Fibroblast of skin of abdomen (primary cell): ENCODE results near the gene FLII.

Experiments used
- DNase-seq: peaks from one replicate; pipeline ENCODE4 v3.0.0-alpha.2; 2013

Gene FLII

DNA sequence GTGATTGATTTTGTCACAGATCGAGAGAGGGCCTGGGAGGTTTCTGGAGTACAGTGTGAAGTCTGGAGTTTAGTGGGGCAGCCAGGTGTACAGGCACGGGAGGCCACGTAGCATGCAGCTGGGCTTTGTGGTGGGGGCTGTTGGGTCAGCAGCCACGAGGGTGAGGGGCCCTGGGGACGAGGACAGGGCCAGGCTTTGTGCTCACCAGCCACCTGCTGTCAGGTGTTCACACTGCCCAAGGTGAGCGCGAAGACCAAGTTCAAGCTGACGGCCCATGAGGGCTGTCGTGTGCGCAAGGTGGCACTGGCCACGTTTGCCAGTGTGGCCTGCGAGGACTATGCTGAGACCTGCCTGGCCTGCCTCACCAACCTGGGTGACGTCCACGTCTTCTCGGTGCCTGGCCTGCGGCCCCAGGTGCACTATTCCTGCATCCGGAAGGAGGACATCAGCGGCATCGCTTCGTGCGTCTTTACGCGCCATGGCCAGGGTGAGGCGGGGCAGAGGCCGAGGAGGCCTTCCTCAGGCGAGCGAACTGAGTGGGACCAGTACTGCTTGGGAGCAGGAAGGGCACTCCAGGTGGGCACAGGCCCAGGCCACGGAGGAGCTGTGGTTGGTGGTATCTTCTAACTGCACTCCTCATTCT lies 17.2 kb downstream of the FLII start:
- no peak for DNase-seq

- DNase-seq: no peak
These were observed 18.1 kb downstream of the FLII start for GRCh38 chr17:18240449-18240848.

GRCh38 chr17:18238299-18238698 lies 20.2 kb downstream of the FLII start:
- DNase-seq: no peak

DNA sequence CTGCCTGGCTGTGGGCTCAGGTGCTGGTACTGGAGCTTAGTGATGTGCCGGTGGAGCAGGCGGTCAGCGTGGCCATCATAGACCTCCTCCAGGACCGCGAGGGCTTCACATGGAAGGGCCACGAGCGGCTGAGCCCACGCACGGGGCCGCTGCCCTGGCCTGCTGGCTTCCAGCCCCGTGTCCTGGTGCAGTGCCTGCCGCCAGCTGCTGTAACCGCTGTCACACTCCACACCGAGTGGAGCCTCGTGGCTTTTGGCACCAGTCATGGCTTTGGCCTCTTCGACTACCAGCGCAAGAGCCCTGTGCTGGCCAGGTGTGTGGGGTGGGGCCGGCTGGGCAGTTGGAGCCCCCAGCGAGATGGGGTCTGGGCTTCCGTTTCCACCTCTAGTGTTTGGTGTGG lies 21.1 kb downstream of the FLII start:
- no peak for DNase-seq

DNA sequence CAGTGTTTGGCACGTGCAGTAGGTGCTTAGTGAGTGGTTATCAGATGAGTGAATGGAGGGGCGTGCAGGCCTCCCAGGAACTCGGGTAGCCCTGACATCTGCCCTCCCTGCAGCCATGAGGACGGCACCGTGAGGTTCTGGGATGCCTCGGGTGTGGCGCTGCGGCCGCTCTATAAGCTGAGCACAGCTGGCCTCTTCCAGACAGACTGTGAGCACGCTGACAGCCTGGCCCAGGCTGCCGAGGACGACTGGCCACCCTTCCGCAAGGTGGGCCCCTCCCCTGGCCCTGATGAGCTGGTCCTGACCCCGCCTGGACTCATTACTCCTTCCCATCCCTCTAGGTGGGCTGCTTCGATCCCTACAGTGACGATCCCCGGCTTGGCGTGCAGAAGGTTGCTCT lies 22.0 kb downstream of the FLII start:
- no peak for DNase-seq

GRCh38 chr17:18235743-18236256 lies 22.7 kb downstream of the FLII start:
- no peak for DNase-seq

DNA sequence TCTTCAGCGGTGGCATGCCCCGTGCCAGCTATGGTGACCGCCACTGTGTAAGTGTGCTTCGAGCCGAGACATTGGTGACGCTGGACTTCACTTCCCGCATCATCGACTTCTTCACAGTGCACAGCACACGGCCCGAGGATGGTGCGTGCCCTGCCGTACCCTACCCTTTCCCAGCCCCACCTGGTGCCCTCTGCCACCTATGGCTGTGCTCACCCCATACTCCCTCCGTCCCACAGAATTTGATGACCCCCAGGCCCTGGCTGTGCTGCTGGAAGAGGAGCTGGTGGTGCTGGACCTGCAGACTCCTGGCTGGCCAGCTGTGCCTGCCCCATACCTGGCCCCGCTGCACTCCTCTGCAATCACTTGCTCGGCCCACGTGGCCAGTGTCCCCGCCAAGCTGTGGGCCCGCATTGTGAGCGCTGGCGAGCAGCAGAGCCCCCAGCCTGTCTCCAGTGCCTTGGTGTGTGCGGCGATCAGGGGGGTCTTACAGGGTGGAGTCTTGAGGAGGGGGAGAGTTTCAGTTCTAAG lies 23.6 kb downstream of the FLII start:
- no peak for DNase-seq

DNA sequence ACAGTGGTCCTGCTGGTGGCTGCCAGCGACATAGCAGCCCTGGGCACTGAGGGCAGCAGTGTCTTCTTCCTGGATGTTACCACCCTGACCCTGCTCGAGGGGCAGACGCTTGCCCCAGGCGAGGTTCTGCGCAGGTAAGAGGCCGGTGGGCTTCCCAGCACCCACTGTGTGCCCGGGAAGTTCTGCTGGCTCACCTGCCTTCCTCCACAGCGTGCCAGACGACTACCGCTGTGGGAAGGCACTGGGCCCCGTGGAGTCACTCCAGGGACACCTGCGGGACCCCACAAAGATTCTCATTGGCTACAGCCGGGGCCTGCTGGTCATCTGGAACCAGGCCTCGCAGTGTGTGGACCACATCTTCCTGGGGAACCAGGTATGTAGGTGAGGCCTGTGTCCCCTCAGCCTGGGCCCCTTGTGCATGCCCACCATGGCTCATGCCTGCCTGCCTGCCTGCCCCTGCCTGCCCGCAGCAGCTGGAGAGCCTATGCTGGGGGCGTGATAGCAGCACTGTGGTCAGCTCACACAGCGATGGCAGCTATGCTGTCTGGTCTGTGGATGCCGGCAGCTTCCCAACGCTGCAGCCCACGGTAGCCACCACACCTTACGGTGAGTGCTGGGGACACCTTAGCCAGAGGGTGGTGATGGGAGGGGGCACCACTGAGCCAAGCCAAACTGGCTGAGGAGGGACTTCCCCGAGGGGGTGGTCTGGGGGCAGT lies 24.6 kb downstream of the FLII start:
- DNase-seq: no peak

DNA sequence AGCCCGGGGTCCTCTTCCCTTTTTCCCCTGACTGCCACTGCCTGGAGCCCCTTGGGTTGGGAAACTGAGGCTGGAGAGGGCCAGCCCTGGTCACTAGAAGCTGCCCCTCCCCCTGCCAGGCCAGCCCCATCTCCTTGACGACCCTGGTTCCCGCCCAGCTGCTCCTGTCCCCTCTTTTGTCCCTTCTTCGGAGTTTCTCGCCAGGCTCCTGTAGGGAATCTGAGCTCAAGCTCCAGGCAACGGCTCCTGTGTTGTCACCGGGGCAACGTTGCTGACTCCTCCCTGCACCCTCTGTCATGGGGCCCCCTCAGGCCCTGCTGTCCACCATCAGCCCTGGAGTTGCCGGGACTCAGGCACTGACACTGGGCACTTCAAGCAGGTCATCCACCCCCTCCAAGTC lies 27.4 kb downstream of the FLII start:
- DNase-seq: no peak

DNA sequence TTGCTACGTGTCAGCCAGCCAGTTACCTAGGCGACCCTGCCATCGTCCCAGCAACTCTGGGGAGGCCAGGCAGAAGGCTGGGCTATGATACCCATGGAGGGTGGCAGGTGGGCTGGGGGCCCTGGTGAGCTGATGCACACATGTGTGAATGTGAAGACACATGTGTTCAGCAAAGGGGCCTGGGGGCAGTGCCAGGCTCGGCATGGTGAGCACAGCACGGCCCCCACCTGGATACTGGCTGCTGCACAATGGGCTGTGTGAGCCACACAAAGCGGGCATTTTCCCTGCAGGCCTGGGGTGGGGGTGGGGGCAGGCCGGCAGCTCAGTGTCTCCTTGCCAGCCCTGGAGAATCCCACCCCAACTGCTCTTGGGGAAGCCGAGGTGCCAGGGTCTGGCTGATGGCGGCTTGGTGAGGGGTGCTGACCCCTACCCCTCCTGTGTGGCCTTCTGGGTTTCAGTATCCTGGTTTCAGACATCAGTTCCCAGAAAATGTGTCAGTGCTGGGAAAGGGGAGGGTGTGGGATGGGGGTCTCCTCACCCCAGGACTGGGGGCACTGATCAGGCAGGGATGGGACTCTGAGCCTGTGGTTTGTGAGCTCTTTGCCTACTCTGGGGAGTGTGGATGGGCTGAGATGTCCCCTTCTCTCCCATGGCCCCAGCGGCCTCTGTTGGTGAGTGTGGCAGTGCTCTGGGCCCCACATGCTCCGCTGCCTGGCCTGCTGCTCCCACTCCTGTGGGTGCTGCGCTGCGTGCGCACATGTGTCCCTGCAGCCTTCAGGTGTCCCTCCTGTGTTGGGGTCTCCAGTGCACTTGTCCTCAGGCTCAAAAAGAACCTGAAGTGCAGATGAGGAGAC lies 28.0 kb downstream of the FLII start:
- DNase-seq: no peak

DNA sequence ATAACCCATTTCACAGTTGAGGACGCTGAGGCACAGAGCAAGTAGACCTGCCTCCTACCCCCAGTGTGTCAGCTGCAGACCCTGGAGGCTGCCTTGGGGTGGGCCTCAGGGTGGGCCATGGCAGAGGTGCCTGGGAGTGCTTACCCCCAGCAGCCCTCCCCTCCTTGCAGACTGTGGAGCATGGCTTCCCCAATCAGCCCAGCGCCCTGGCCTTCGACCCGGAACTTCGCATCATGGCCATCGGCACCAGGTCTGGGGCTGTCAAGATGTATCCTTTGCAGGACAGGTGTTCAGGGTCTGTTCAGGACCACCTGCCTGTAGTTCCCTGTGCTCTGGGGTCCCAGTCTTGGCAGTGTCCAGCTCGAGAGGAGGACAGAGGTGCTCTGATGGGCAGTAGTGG lies 28.8 kb downstream of the FLII start:
- no peak for DNase-seq

DNA sequence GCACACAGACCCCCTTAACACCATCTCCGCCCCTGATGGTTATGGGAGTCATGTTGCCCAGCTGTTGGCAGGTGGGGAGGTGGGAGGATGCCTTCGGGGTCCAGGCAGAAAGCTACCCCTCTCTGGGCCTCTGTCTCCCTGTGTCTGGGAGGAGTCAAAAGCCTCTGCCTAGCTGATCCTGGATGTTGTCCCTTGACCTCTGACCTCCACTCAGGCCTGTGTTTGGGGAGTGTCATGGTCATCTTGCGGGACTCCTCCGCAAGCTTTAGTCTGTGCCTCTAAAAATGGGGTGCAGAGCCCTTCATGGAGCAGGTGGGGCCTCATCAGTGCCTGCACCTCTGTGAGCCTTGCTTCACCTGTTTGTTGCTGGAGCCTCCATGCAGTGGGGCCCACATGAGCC lies 29.3 kb downstream of the FLII start:
- DNase-seq: no peak

DNA sequence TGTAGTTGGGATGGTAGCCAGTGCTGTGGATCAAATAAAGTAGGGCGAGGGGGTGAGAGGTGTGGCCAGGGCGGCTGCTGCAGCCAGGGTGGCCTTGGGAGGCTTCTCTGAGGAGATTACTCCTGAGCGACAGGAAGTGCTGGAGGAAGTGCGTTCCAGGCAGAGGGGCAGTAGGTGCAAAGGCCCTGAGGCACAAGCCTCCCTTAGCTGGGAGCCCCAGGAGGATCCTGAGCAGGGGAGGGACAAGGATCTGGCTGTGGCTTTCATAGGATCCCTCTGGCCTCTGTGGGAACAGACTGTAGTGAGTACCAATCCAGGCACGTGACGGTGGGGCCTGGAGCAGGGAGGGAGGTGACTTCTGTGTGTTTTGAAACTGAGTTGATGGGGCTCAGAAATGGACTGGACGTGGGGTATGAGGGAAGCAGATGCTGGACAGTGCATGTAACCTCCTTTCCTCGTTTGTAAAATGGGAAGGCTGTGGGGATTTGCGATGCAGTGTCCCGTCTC lies 30.3 kb downstream of the FLII start:
- no peak for DNase-seq

DNA sequence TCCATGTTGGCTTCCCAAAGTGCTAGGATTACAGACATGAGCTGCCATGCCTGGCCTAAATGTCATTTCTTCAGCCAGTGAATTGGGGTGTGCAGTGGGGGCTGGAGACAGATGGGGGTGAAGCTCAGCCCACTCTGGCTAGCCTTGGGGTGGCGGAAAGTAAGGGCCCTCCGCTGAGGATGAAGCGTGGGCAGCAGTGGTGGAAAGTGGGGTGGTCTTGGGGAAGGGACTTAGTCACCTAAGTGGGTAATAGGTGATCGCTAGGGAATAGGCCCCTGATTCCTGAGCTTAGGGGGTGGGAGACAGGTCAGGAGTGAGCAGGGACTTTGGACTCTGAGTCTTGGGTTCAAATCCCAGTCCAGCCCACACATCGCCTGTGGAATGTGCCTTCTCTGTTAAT lies 30.9 kb downstream of the FLII start:
- no peak for DNase-seq

DNA sequence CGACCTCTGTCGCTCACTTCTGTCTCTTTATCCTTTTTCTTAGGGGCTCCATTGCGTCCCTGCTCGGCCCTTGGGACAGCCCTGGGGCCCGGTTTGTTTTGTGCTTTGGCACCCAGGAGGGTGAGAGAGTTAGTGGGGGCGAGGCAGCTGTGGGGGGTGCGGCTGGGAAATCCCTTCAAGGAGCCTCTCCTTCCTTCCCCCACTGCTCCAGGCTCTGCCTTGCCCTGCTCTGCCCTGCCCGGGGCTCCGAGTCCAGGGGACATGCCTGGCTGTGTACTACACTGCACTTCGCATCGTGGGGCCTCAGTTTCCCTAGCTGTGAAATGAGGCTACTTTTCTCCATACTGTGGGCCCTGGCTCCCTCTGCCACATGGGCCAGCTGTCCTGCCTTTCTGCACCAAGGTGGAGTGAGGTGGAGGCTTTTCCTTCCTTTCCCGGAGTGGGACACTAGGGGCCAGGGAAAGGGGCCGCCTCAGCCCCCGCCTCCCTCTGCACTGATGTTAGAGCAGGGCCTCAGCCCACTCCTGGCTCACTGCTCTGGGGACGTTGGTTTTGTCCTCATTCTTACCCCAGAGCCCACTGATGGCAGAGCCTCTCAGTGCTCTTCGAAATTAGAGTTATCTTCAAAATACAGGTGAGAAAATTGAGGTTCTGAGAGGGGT lies 32.1 kb downstream of the FLII start:
- DNase-seq: no peak

DNA sequence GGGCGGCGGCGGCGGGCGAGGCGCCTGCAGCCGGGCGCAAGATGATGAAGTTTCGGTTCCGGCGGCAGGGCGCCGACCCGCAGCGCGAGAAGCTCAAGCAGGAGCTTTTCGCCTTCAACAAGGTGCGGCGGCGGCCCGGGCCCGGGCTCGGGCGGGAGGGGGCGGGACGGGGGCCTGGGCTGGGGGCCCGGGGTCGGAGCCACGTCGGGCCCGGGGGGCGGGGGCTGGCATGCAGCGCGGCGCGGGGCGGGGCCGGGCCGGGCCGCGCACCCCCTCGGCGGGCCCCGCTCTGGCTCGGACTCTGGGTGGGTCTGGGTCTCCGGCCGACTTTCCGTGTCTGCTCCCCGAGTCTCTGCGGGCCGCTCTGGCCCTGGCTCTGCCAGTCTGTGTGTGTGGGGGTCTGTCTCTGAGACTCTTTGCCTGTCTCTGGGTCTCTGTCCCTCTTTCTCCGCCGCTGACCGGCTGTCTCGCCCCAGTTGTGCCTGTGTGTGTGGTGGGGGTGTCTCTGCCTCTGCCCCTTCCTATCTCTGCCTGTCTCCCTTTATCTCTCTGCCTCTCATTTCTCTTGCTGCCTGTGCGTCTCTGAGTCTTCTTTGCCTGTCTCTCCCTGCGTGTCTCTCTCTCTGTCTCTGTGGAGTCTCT lies 32.8 kb downstream of the FLII start:
- no peak for DNase-seq

GRCh38 chr17:18225121-18225641 lies 33.4 kb downstream of the FLII start, which contains the start of gene LLGL1:
Gene LLGL1, plus strand, starts transcription at chr17:18225635. Its CDS starts 48 bp downstream, at chr17:18225683.
- DNase-seq: peak; percentile 96

DNA sequence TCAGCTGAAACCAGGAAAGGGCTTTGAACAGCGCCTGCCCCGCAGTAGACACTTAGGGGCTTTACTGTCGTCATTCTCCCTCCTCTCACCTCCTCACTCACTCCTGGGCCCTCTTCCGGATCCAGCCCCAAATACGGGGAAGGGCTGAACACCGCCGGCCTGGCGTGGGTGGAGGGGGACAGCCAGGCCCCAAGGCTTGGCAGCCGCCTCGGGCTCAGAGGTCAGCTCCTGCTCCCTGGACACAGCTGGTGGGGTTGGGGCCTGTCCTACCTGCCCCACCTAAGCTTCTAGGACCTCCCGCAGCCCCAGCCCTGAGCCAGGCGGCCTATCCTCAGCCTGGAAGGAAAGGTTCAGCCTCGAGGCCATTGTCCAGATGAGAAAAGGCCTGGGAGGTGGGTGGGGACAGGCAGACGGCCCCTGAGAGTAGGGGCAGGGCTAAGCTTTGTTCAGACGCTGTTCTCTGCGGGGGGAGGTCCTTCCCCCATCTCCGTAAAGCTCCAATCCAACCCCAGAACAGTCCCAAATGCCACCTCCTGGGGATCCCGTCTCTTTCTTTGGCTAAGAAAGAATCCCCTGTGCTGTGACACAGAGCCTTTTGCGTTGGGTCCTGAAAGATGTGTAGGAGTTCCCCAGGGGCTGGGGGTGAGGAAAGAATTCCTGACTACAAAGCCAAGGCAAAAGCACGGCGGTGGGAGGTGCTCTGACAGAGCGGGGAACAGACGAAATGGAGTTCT lies 34.0 kb downstream of the FLII start:
- peak; percentile 39 for DNase-seq

DNA sequence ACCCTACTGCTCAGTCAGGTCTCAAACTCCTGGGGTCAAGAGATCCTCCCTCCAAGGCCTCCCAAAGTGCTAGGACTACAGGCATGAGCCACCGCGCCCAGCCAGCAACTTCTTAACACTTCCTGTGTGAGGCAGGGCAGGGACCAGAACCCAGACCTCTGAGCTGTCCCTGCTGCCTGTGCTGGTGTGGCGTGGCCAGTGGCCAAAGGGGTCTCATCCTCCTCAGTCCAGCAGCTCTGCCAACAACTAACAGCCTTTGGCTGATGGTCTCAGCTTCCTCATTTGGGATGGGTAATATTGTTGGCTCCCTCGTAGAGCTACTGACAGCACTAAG lies 34.5 kb downstream of the FLII start:
- DNase-seq: no peak

DNA sequence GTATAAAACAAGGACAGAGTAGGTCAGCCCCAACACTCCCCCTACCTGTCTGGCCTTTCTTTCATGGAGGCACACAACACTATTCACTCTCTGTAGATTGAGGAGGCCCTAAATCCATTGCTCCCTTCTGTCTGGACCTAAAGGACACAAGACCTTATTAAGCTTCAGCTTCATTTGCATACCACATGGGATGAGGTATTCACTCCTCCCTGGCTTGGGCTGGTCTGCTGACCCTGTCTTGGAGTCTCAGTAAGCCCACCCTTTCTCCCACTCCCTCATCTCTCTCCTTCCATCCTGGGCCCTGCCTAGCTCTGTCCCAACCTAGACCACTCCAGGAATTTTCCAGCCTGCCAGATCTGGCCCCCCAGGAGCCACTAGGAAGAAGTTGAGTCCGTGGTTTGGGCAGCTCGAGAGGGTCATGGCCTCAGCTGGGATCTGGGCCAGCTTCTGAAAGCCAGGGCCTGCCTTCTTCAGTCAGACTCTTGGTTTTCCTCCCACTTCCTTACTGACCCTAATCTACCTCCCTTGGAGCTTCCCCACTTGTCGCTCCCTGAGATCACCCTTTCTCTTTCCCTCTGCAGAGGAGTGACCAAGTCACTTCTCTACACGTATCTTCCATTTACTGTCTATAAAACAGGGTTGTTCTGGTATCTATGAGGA lies 39.7 kb downstream of the FLII start:
- peak; percentile 14 for DNase-seq
